ENCODE results near the gene TRIM44. TPM values are rescaled to one million over a fixed set of nuclear protein-coding genes. Genes with fewer than 3 reads are reported as not detected.
"Not testable (repeated sequence)": the region's sequence is repeated elsewhere in the genome, so short reads cannot be mapped to it uniquely, and the experiment has no call there.

TRIM44 gene
- total RNA-seq, 1 experiment from 2014 or later = 33.4 TPM

DNA sequence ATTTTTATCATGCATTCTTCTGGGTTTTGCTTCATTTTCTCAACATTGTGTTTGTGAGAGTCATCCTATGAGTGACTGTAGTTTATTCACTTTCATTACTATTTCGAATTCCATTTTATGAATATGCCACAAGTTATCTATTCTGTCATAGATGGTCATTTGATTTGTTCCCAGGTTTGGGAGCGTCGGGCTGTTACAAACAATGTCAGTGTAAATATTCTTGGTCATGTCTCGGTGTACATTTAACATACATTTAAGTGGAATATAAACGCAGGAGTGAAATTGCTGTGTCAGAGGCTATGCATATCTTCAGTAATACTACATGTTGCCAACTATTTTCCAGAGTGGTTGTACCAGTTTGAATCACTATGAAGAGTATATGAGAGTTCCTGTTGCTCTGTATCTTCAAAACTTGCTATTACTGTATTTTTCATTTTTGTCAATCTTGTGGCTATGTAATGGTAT lies 2.4 kb downstream of the TRIM44 start (continued):
- TF ChIP-seq, protein P1, sequence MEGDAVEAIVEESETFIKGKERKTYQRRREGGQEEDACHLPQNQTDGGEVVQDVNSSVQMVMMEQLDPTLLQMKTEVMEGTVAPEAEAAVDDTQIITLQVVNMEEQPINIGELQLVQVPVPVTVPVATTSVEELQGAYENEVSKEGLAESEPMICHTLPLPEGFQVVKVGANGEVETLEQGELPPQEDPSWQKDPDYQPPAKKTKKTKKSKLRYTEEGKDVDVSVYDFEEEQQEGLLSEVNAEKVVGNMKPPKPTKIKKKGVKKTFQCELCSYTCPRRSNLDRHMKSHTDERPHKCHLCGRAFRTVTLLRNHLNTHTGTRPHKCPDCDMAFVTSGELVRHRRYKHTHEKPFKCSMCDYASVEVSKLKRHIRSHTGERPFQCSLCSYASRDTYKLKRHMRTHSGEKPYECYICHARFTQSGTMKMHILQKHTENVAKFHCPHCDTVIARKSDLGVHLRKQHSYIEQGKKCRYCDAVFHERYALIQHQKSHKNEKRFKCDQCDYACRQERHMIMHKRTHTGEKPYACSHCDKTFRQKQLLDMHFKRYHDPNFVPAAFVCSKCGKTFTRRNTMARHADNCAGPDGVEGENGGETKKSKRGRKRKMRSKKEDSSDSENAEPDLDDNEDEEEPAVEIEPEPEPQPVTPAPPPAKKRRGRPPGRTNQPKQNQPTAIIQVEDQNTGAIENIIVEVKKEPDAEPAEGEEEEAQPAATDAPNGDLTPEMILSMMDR (IDR thresholded peaks at IDR 0.05 in 2 of 3, conservative IDR thresholded peaks at IDR 0.05 in 1 of 3; ENCODE audit: borderline replicate concordance in 1 of 3, insufficient read depth in 1 of 3, low read depth in 2 of 3, low read length in 2 of 3) = no peak
- TF ChIP-seq EZH2phosphoT487 (IDR thresholded peaks at IDR 0.05; ENCODE audit: borderline replicate concordance) = no peak

DNA sequence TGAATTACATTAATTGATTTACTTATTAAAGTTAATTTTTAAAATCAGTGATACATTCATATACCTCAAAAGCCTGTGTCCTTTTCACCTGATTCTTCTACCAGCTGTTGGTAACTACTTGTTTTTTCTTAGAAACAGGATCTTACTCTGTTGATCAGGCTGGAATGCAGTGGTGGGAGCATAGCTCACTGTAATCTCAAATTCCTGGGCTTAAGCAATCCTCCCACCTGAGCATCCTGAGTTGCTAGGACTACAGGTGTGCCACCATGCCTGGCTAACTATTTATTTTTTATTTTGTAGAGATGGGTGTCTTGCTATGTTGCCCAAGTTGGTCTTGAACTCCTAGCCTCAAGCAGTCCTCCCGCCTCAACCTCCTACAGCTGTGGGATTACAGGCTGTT lies 4.7 kb downstream of the TRIM44 start:
- Histone ChIP-seq H3K27ac (ENCODE audit: low read depth, low read length) (no peak overlapping the region), H3K79me2 (ENCODE audit: insufficient read depth, low read length) (peaks cover 66% of the 10 kb centered on the region), H3K27me3 (ENCODE audit: insufficient read depth, low read length) (no peaks in the 10 kb centered on the region), H4K20me1 (ENCODE audit: insufficient read depth) (no peaks in the 10 kb centered on the region), H3K4me3 (replicated peaks in 1 of 2; ENCODE audit: low read depth in 1 of 2, low read length in 2 of 2) (no peak overlapping the region), H3K36me3 (ENCODE audit: control insufficient read depth in 1 of 2, insufficient read depth in 2 of 2, low read length in 2 of 2) (peaks cover 0 to 3% of the 10 kb centered on the region in 2 experiments; a peak in 1 of 4 replicates), H2AFZ (ENCODE audit: low read depth, low read length, poor library complexity, severe bottlenecking) (no peak overlapping the region), H3K9ac (ENCODE audit: low read length) (no peak overlapping the region), H3K4me2 (ENCODE audit: low read length) (no peak overlapping the region), H3K9me2 (ENCODE audit: insufficient read depth) (no peaks in the 10 kb centered on the region), H3K4me1 (ENCODE audit: control insufficient read depth in 1 of 2, insufficient read depth in 2 of 2, low read length in 2 of 2) (peaks cover 6 to 15% of the 10 kb centered on the region in 2 experiments; a peak in 3 of 4 replicates), H3K9me3 (ENCODE audit: control insufficient read depth in 1 of 2, insufficient read depth in 1 of 2, low read depth in 1 of 2, low read length in 2 of 2) (peaks cover 0 to 8% of the 10 kb centered on the region in 2 experiments; a peak in 1 of 4 replicates)
- CTCF ChIA-PET = no interaction called here
- no TSS peak for BruUV-seq (replicated peaks)
- RAD21 ChIA-PET (ENCODE audit: low non-redundant PET in 1 of 2, low total read pairs in 2 of 2, uncharacterized antibody in 2 of 2, unreplicated experiment in 2 of 2) = no interaction called here
- ATAC-seq (no peak), DNase-seq (ENCODE audit: low read depth, low spot score) (no peak)
- intact Hi-C loops (cut with micrococcal nuclease) = no loop called here
- TF ChIP-seq CEBPB (IDR thresholded peaks at IDR 0.05; ENCODE audit: low read depth) = no peak
- TF ChIP-seq EZH2 (IDR thresholded peaks at IDR 0.05) = no peak
- TF ChIP-seq ELF1 (IDR thresholded peaks at IDR 0.05; ENCODE audit: borderline replicate concordance, low read depth) = no peak
- POLR2A ChIA-PET = no interaction called here

DNA sequence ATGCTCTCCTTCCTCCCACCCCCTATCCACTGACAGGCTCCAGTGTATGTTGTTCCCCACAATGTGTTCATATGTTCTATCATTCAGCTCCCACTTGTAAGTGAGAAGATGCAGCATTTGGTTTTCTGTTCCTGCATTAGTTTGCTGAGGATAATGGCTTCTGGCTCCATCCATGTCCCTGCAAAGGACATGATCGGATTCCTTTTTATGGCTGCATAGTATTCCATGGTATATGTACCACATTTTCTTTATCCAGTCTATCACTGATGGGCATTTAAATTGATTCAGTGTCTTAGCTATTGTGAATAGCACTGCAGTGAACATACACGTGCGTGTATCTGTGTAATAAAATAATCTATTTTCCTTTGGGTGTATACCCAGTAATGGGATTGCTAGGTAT lies 5.8 kb downstream of the TRIM44 start:
- H3K9me2 ChIP-seq (ENCODE audit: insufficient read depth) = not testable (repeated sequence)

More for the DNA sequence above, 5.8 kb downstream of the TRIM44 start:
- ATAC-seq; intact Hi-C loops (cut with micrococcal nuclease); H2AFZ ChIP-seq (ENCODE audit: low read depth, low read length, poor library complexity, severe bottlenecking); RAD21 ChIA-PET (ENCODE audit: low non-redundant PET in 1 of 2, low total read pairs in 2 of 2, uncharacterized antibody in 2 of 2, unreplicated experiment in 2 of 2); H3K4me3 ChIP-seq (replicated peaks in 1 of 2; ENCODE audit: low read depth in 1 of 2, low read length in 2 of 2); BruUV-seq (replicated peaks); H3K9ac ChIP-seq (ENCODE audit: low read length); H4K20me1 ChIP-seq (ENCODE audit: insufficient read depth); POLR2A ChIA-PET; H3K36me3 ChIP-seq (ENCODE audit: control insufficient read depth in 1 of 2, insufficient read depth in 2 of 2, low read length in 2 of 2); H3K4me1 ChIP-seq (ENCODE audit: control insufficient read depth in 1 of 2, insufficient read depth in 2 of 2, low read length in 2 of 2); H3K27ac ChIP-seq (ENCODE audit: low read depth, low read length); H3K27me3 ChIP-seq (ENCODE audit: insufficient read depth, low read length); CTCF ChIA-PET; DNase-seq (ENCODE audit: low read depth, low spot score); H3K9me3 ChIP-seq (ENCODE audit: control insufficient read depth in 1 of 2, insufficient read depth in 1 of 2, low read depth in 1 of 2, low read length in 2 of 2); H3K4me2 ChIP-seq (ENCODE audit: low read length): not testable (repeated sequence)
- peaks cover 69% of the 10 kb centered on the region for H3K79me2 ChIP-seq (ENCODE audit: insufficient read depth, low read length)

Measured in HCT116 (cell line).